DOHH2 (cell line): ENCODE data around the gene EZR.

Experiments
- CTCF ChIP-seq: fragments of 200-600 bp; sonication (generic); IDR thresholded peaks from one replicate; pipeline ENCODE4 v1.5.1; 2014; ENCODE audit warnings: antibody characterized with exemption, mild to moderate bottlenecking, low read depth, low read length; ENCODE audit not compliant: poor library complexity, severe bottlenecking
- EZH2phosphoT487 ChIP-seq: fragments of 200-600 bp; sonication (generic); IDR thresholded peaks from 2 replicates; pipeline ENCODE4 v1.6.1; 2017; ENCODE audit warnings: borderline replicate concordance, mild to moderate bottlenecking, antibody characterized with exemption, low read length, moderate library complexity, mixed read lengths

GRCh38 chr6:158803733-158804143 lies 15.4 kb downstream of the EZR start:
- TF ChIP-seq CTCF = no peak
- no peak for TF ChIP-seq EZH2phosphoT487
